ENCODE data around the gene ZNF879. TPM values are rescaled to one million over a fixed set of nuclear protein-coding genes. Genes with fewer than 3 reads are reported as not detected.

The ZNF879 gene
- total RNA-seq, 2 donors from 2014 or later: 5.8 to 6.6 TPM

DNA sequence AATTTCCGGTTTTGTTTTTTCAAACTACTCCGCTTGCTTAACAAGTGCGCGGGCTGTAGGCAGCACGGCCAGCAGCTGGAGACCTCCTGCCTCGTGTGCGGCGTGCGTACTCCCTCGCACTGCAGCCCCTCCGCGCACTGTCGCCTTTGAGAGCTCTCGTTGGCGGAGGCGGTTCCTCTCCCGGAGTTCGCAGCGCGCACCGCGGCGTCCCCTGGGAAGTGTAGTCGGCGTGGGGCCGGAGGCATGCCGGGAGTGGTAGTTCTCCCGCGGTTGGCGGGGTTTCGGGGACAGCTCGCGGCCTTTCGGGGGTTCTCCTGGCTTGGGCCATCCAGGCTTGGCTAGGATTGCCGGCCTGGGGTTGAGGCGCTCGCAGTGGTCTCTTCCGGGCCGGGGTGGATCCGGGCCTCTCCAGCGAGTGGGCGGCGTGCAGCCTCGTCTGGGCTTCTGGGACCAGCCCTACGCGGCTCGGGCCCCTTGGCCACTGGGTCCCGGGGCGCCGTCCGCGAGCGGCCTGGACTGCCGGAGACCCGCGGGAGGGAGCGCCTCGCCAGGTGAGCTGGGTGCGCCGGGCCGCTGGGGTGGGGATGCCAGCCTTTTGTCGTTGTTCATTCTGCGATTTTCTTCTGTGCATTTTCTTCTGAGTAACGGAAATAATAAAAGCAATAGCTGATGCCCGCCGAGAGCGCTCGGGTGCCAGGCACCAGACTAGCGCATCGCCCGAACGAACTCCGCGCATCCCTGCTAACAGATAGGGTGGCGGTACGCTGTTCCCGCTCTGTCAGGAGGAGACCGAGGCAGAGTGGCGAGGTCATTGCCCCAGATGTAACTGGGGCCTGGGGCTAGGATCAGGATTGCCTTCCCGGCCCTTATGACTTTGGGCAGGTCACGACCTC is 36.8 kb downstream of the ZNF879 start, which contains the start of gene ZNF354C:
Gene ZNF354C, plus strand, starts transcription at position 258 of the 893 bp plus-strand sequence. CDS start 1,696 bp downstream, outside the sequence.
- H3K27ac ChIP-seq (ENCODE audit: low read depth, low read length): no peak within 1 kb of the TSS
- H3K9me3 ChIP-seq (ENCODE audit: control insufficient read depth, low read length): peaks cover 54% of the 10 kb centered on the region
- TF ChIP-seq, protein P1, sequence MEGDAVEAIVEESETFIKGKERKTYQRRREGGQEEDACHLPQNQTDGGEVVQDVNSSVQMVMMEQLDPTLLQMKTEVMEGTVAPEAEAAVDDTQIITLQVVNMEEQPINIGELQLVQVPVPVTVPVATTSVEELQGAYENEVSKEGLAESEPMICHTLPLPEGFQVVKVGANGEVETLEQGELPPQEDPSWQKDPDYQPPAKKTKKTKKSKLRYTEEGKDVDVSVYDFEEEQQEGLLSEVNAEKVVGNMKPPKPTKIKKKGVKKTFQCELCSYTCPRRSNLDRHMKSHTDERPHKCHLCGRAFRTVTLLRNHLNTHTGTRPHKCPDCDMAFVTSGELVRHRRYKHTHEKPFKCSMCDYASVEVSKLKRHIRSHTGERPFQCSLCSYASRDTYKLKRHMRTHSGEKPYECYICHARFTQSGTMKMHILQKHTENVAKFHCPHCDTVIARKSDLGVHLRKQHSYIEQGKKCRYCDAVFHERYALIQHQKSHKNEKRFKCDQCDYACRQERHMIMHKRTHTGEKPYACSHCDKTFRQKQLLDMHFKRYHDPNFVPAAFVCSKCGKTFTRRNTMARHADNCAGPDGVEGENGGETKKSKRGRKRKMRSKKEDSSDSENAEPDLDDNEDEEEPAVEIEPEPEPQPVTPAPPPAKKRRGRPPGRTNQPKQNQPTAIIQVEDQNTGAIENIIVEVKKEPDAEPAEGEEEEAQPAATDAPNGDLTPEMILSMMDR (conservative IDR thresholded peaks at IDR 0.05): no peak
- 41 to 63% methylated on average over 46 to 81 of the region's 81 CpGs for WGBS, 2 experiments (ENCODE audit: insufficient coverage in 1 of 2, insufficient read length in 1 of 2)
- H3K4me3 ChIP-seq (ENCODE audit: low read length): peak within 1 kb of the TSS; percentile 83
- H3K9me3 Mint-ChIP-seq: peaks cover 79% of the 10 kb centered on the region
- no peaks in the 10 kb centered on the region for H3K4me1 ChIP-seq (ENCODE audit: control insufficient read depth, insufficient read depth, low read length)
- peak within 1 kb of the TSS; percentile 63 for H3K4me3 Mint-ChIP-seq
- no peaks in the 10 kb centered on the region for H3K4me1 Mint-ChIP-seq
- H3K36me3 ChIP-seq (ENCODE audit: control insufficient read depth, insufficient read depth, low read length): peaks cover 4% of the 10 kb centered on the region
- no peak within 1 kb of the TSS for H3K27ac Mint-ChIP-seq
- H3K9ac ChIP-seq (ENCODE audit: extremely low read depth, low read length, poor library complexity, severe bottlenecking): peak within 1 kb of the TSS; percentile 23
- no peaks in the 10 kb centered on the region for H3K27me3 ChIP-seq (ENCODE audit: control insufficient read depth, insufficient read depth, low read length, poor library complexity, severe bottlenecking)
- peaks cover 15% of the 10 kb centered on the region for H3K27me3 Mint-ChIP-seq (ENCODE audit: insufficient read depth)
- H3K36me3 Mint-ChIP-seq (ENCODE audit: low read depth): peaks cover 33% of the 10 kb centered on the region
- peak; percentile 97 for DNase-seq

DNA sequence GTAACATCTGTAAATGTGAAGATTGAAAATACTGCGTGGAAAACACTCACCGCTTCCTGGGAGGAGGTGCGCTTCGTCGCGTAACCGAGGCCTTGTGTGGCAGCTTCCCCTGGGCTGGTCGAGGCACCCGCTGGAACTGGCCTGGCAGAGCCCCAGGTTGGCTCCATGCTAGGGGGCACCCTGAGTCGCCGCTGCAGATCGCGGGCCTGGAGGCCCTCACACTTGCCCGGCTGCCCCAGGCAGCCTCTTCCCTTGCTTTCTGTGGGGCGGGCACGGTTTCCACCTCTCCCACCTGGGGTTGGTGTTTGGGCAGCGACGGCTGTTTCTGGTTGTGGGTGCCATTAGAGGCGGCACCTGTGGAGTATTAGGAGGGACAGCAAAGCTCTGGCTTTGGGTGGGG is 37.4 kb downstream of the ZNF879 start:
- peaks cover 79% of the 10 kb centered on the region for H3K9me3 Mint-ChIP-seq
- TF ChIP-seq, protein P1 (conservative IDR thresholded peaks at IDR 0.05): no peak
- WGBS, 2 experiments (ENCODE audit: insufficient coverage in 1 of 2, insufficient read length in 1 of 2): 93 to 95% methylated on average over 10 to 19 of the region's 19 CpGs

DNA sequence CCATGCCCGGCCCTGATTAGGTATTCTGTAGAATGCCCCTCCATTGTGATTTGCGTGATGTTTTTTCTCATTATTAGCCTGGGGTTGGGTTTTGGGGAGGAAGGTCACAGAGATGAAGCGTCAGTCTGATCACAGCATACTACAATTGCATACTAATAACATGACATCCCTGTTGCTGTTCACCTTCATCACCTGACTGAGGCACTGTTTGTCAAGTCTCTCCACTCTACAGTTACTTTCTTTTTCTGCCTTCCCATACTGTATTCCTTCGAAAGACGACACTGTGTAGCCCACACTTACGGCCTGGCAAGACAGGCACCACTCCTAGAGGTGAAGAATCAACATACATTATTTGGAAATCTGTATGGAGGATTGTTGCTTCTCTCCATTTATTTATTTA is 42.1 kb downstream of the ZNF879 start:
- H3K9me3 Mint-ChIP-seq: peaks cover 93% of the 10 kb centered on the region
- peaks cover 82% of the 10 kb centered on the region for H3K36me3 Mint-ChIP-seq (ENCODE audit: low read depth)
- Histone ChIP-seq H3K36me3 (ENCODE audit: control insufficient read depth, insufficient read depth, low read length) (peaks cover 7% of the 10 kb centered on the region), H3K9me3 (ENCODE audit: control insufficient read depth, low read length) (peaks cover 77% of the 10 kb centered on the region), H3K4me3 (ENCODE audit: low read length) (no peak overlapping the region), H3K9ac (ENCODE audit: extremely low read depth, low read length, poor library complexity, severe bottlenecking) (no peak overlapping the region), H3K4me1 (ENCODE audit: control insufficient read depth, insufficient read depth, low read length) (no peaks in the 10 kb centered on the region), H3K27ac (ENCODE audit: low read depth, low read length) (no peak overlapping the region), H3K27me3 (ENCODE audit: control insufficient read depth, insufficient read depth, low read length, poor library complexity, severe bottlenecking) (no peaks in the 10 kb centered on the region)
- H3K4me1 Mint-ChIP-seq: no peaks in the 10 kb centered on the region
- no peak overlapping the region for H3K27ac Mint-ChIP-seq
- no peak overlapping the region for H3K4me3 Mint-ChIP-seq
- TF ChIP-seq, protein P1 (conservative IDR thresholded peaks at IDR 0.05): no peak
- WGBS, 2 experiments (ENCODE audit: insufficient coverage in 1 of 2, insufficient read length in 1 of 2): 80 to 81% methylated on average over 1 to 6 of the region's 6 CpGs
- no peak for DNase-seq
- peaks cover 7% of the 10 kb centered on the region for H3K27me3 Mint-ChIP-seq (ENCODE audit: insufficient read depth)

More for the DNA sequence above, 37.4 kb downstream of the ZNF879 start:
- Mint-ChIP-seq H3K36me3 (ENCODE audit: low read depth) (peaks cover 39% of the 10 kb centered on the region), H3K4me3 (peak overlapping the region; percentile 63), H3K27me3 (ENCODE audit: insufficient read depth) (peaks cover 15% of the 10 kb centered on the region), H3K4me1 (no peaks in the 10 kb centered on the region), H3K27ac (no peak overlapping the region)
- peaks cover 57% of the 10 kb centered on the region for H3K9me3 ChIP-seq (ENCODE audit: control insufficient read depth, low read length)
- H3K27me3 ChIP-seq (ENCODE audit: control insufficient read depth, insufficient read depth, low read length, poor library complexity, severe bottlenecking): no peaks in the 10 kb centered on the region
- peak overlapping the region; percentile 83 for H3K4me3 ChIP-seq (ENCODE audit: low read length)
- peaks cover 4% of the 10 kb centered on the region for H3K36me3 ChIP-seq (ENCODE audit: control insufficient read depth, insufficient read depth, low read length)
- no peak for DNase-seq
- H3K9ac ChIP-seq (ENCODE audit: extremely low read depth, low read length, poor library complexity, severe bottlenecking): peak overlapping the region; percentile 23
- H3K4me1 ChIP-seq (ENCODE audit: control insufficient read depth, insufficient read depth, low read length): no peaks in the 10 kb centered on the region
- H3K27ac ChIP-seq (ENCODE audit: low read depth, low read length): no peak overlapping the region
